Trophoblast cell (in vitro differentiated cells and primary cell): Measurements from ENCODE around the gene NYNRIN.

ENCODE experiments used
- DNase-seq, 2 donors: peaks; one replicate each; pipeline ENCODE4 v3.0.0-alpha.2; 2016
- H2AFZ ChIP-seq: 2 replicates; pipeline ENCODE4 v1.6.1; 2013; ENCODE audit warnings: low read length, moderate library complexity, mild to moderate bottlenecking; ENCODE audit not compliant: insufficient read depth, poor library complexity
- H2AK5ac ChIP-seq: 2 replicates; pipeline ENCODE4 v1.6.1; 2013; ENCODE audit warnings: mild to moderate bottlenecking, low read length
- H2BK120ac ChIP-seq: 2 replicates; pipeline ENCODE4 v1.6.1; 2013; ENCODE audit warnings: low read length, mild to moderate bottlenecking, moderate library complexity; ENCODE audit not compliant: insufficient read depth, poor library complexity
- H2BK12ac ChIP-seq: 2 replicates; pipeline ENCODE4 v1.6.1; 2013; ENCODE audit warnings: mild to moderate bottlenecking, low read length, moderate library complexity
- H2BK5ac ChIP-seq: 2 replicates; pipeline ENCODE4 v1.6.1; 2013; ENCODE audit warnings: low read length, low read depth, moderate library complexity, mild to moderate bottlenecking; ENCODE audit not compliant: poor library complexity
- H3K14ac ChIP-seq: 2 replicates; pipeline ENCODE4 v1.6.1; 2013; ENCODE audit warnings: mild to moderate bottlenecking, low read length
- H3K18ac ChIP-seq: 2 replicates; pipeline ENCODE4 v1.6.1; 2013; ENCODE audit warnings: mild to moderate bottlenecking, low read length
- H3K23ac ChIP-seq: 2 replicates; pipeline ENCODE4 v1.6.1; 2013; ENCODE audit warnings: low read length
- H3K27ac ChIP-seq: 2 replicates; pipeline ENCODE4 v1.5.1; 2013; ENCODE audit warnings: low read depth, mild to moderate bottlenecking, inconsistent platforms, low read length, moderate library complexity
- H3K27me3 ChIP-seq: 2 replicates; pipeline ENCODE4 v1.6.1; 2013; ENCODE audit warnings: inconsistent platforms, mild to moderate bottlenecking, low read length, moderate library complexity; ENCODE audit not compliant: insufficient read depth
- H3K36me3 ChIP-seq, 2 experiments: 1 replicate in 1 of 2; 2 replicates in 1 of 2; pipeline ENCODE4 v1.6.1; 2013; ENCODE audit warnings: low read length in 2 of 2, mild to moderate bottlenecking in 2 of 2, moderate library complexity in 1 of 2; ENCODE audit not compliant: insufficient read depth in 2 of 2, control insufficient read depth in 1 of 2
- H3K4ac ChIP-seq: 2 replicates; pipeline ENCODE4 v1.6.1; 2013; ENCODE audit warnings: low read depth, mild to moderate bottlenecking, low read length, moderate library complexity
- H3K4me1 ChIP-seq, 2 experiments: 1 replicate in 1 of 2; 2 replicates in 1 of 2; pipeline ENCODE4 v1.6.1; 2013; ENCODE audit warnings: low read length in 2 of 2, mild to moderate bottlenecking in 2 of 2, moderate library complexity in 1 of 2; ENCODE audit not compliant: insufficient read depth in 2 of 2, control insufficient read depth in 1 of 2
- H3K4me2 ChIP-seq: 2 replicates; pipeline ENCODE4 v1.6.1; 2013; ENCODE audit warnings: inconsistent platforms, mild to moderate bottlenecking, low read length, moderate library complexity
- H3K4me3 ChIP-seq: 2 replicates; pipeline ENCODE4 v1.5.1; 2013; ENCODE audit warnings: mild to moderate bottlenecking, low read depth, low read length, inconsistent platforms
- H3K79me1 ChIP-seq: one replicate; pipeline ENCODE4 v1.6.1; 2013; ENCODE audit warnings: low read length
- H3K79me2 ChIP-seq: 2 replicates; pipeline ENCODE4 v1.6.1; 2013; ENCODE audit warnings: low read length, mild to moderate bottlenecking; ENCODE audit not compliant: control insufficient read depth, insufficient read depth, poor library complexity
- H3K9ac ChIP-seq: 2 replicates; pipeline ENCODE4 v1.6.1; 2013; ENCODE audit warnings: mild to moderate bottlenecking, low read length
- H3K9me3 ChIP-seq: 2 replicates; pipeline ENCODE4 v1.6.1; 2013; ENCODE audit warnings: low read depth, mild to moderate bottlenecking, control low read depth, inconsistent platforms, low read length; ENCODE audit not compliant: insufficient read depth
- H4K12ac ChIP-seq: 2 replicates; pipeline ENCODE4 v1.6.1; 2013; ENCODE audit warnings: low read depth, mild to moderate bottlenecking, low read length, moderate library complexity
- H4K8ac ChIP-seq: 2 replicates; pipeline ENCODE4 v1.6.1; 2013; ENCODE audit warnings: low read depth, mild to moderate bottlenecking, low read length, moderate library complexity
- H4K91ac ChIP-seq: one replicate; pipeline ENCODE4 v1.6.1; 2013; ENCODE audit warnings: low read depth, mild to moderate bottlenecking, low read length, moderate library complexity
- whole genome bisulfite sequencing: extraction: QIAGEN DNeasy Blood & Tissue Kit; methylation state at CpG from one replicate; pipeline ENCODE4 v1.1.7; 2013; ENCODE audit warnings: missing lambda C conversion rate; ENCODE audit not compliant: insufficient read length, insufficient coverage; ENCODE audit errors: extremely low coverage; 5-methylcytosine and 5-hydroxymethylcytosine counted together

The NYNRIN gene

DNA sequence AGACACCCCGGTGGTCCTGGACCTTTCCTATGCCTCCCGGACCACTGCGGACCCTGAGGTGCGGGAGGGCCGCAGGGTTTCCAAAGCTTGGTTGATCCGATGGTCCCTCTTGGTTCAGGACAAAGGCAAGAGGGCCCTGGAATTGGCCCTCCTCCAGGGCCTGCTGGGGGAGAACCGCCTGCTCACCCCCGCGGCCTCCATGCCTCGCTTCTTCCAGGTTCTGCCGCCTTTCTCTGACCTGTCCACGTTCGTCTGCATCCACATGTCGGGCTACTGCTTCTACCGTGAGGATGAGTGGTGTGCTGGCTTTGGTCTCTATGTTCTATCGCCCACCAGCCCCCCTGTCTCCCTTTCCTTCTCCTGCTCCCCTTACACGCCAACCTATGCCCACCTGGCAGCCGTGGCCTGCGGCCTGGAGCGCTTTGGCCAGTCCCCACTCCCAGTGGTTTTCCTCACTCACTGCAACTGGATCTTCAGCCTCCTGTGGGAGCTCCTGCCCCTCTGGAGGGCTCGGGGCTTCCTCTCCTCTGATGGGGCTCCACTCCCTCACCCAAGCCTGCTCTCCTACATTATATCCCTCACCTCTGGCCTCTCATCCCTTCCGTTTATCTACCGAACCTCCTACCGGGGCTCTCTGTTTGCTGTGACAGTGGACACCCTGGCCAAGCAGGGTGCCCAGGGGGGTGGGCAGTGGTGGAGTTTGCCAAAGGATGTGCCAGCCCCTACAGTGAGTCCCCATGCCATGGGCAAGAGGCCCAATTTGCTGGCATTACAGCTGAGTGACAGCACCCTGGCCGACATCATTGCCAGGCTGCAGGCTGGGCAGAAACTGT is 16.8 kb downstream of the NYNRIN start:
- H4K12ac ChIP-seq: no peak overlapping the region
- H3K79me2 ChIP-seq: no peaks in the 10 kb centered on the region
- 100% methylated on average over 2 of the region's 25 CpGs for WGBS
- no peak overlapping the region for H2BK12ac ChIP-seq
- H3K4me3 ChIP-seq: no peak overlapping the region
- no peaks in the 10 kb centered on the region for H3K27me3 ChIP-seq
- no peak overlapping the region for H3K4me2 ChIP-seq
- no peak overlapping the region for H3K14ac ChIP-seq
- no peak overlapping the region for H2BK5ac ChIP-seq
- no peak overlapping the region for H2AK5ac ChIP-seq
- no peaks in the 10 kb centered on the region for H3K9me3 ChIP-seq
- no peak for DNase-seq
- no peaks in the 10 kb centered on the region for H3K79me1 ChIP-seq
- no peak overlapping the region for H3K9ac ChIP-seq
- peaks cover 43 to 46% of the 10 kb centered on the region in 2 experiments for H3K36me3 ChIP-seq
- no peak overlapping the region for H3K23ac ChIP-seq
- H3K4ac ChIP-seq: no peak overlapping the region
- no peak overlapping the region for H2BK120ac ChIP-seq
- H2AFZ ChIP-seq: no peak overlapping the region
- no peak overlapping the region for H4K8ac ChIP-seq
- H3K27ac ChIP-seq: no peak overlapping the region
- no peaks in the 10 kb centered on the region for H3K4me1 ChIP-seq
- no peak overlapping the region for H4K91ac ChIP-seq
- H3K18ac ChIP-seq: no peak overlapping the region

DNA sequence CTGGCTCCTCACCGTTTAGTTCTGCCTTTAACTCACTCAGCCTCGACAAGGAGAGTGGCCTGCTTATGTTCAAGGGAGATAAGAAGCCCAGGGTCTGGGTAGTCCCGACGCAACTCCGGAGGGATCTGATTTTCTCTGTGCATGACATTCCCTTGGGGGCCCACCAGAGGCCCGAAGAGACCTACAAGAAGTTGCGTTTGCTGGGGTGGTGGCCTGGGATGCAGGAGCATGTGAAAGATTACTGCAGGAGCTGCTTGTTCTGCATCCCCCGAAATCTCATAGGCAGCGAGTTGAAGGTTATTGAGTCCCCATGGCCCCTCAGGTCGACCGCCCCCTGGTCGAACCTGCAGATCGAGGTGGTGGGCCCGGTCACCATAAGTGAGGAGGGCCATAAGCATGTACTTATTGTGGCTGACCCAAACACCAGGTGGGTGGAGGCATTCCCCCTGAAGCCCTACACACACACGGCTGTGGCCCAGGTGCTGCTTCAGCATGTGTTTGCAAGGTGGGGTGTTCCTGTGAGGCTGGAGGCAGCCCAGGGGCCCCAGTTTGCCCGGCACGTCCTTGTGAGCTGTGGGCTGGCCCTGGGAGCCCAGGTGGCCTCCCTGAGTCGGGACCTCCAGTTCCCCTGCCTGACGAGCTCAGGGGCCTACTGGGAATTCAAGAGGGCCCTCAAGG is 17.6 kb downstream of the NYNRIN start:
- H4K8ac ChIP-seq: no peak overlapping the region
- H3K9me3 ChIP-seq: no peaks in the 10 kb centered on the region
- WGBS: no CpG with 5 or more reads among the region's 19 CpGs
- H3K4me2 ChIP-seq: no peak overlapping the region
- no peak overlapping the region for H2BK120ac ChIP-seq
- no peak for DNase-seq
- no peak overlapping the region for H2AK5ac ChIP-seq
- H3K23ac ChIP-seq: no peak overlapping the region
- H2BK5ac ChIP-seq: no peak overlapping the region
- H3K36me3 ChIP-seq: peaks cover 36 to 39% of the 10 kb centered on the region in 2 experiments
- H3K79me2 ChIP-seq: no peaks in the 10 kb centered on the region
- H2AFZ ChIP-seq: no peak overlapping the region
- no peak overlapping the region for H3K14ac ChIP-seq
- no peaks in the 10 kb centered on the region for H3K79me1 ChIP-seq
- no peak overlapping the region for H3K27ac ChIP-seq
- H4K12ac ChIP-seq: no peak overlapping the region
- H3K9ac ChIP-seq: no peak overlapping the region
- H4K91ac ChIP-seq: no peak overlapping the region
- H3K4me3 ChIP-seq: no peak overlapping the region
- no peaks in the 10 kb centered on the region for H3K27me3 ChIP-seq
- no peaks in the 10 kb centered on the region for H3K4me1 ChIP-seq
- H3K4ac ChIP-seq: no peak overlapping the region
- H3K18ac ChIP-seq: no peak overlapping the region
- no peak overlapping the region for H2BK12ac ChIP-seq

DNA sequence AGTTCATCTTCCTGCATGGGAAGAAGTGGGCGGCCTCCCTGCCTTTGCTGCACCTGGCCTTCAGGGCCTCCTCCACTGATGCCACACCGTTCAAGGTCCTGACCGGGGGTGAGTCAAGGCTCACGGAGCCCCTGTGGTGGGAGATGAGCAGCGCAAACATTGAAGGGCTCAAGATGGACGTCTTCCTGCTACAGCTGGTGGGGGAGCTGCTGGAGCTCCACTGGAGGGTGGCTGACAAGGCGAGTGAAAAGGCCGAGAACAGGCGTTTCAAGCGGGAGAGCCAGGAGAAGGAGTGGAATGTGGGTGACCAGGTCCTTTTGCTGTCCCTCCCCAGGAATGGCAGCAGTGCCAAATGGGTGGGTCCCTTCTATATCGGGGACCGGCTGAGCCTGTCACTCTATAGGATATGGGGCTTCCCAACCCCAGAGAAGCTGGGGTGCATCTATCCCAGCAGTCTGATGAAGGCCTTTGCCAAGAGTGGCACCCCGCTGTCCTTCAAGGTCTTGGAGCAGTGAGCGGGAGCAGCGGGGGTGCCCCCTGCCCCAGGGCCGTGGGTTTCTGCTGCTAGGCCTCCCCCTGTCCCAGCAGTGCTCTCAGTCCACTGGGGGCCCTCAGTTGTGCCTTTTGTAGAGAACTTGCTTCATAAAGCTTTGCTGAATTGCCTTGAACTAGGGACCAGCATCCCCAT is 18.3 kb downstream of the NYNRIN start:
- Histone ChIP-seq H3K79me1 (no peaks in the 10 kb centered on the region), H3K4me2 (no peak overlapping the region), H2AK5ac (no peak overlapping the region), H3K9me3 (no peaks in the 10 kb centered on the region), H3K23ac (no peak overlapping the region), H4K8ac (no peak overlapping the region), H3K4ac (no peak overlapping the region), H3K79me2 (no peaks in the 10 kb centered on the region), H2BK5ac (no peak overlapping the region), H2BK120ac (no peak overlapping the region), H4K12ac (no peak overlapping the region), H3K4me1 (no peaks in the 10 kb centered on the region), H3K27me3 (no peaks in the 10 kb centered on the region), H3K4me3 (no peak overlapping the region), H3K14ac (no peak overlapping the region), H3K27ac (no peak overlapping the region), H2BK12ac (no peak overlapping the region), H3K36me3 (peaks cover 31 to 33% of the 10 kb centered on the region in 2 experiments), H4K91ac (no peak overlapping the region), H3K18ac (no peak overlapping the region), H3K9ac (no peak overlapping the region), H2AFZ (no peak overlapping the region)
- WGBS: no CpG with 5 or more reads among the region's 16 CpGs
- no peak for DNase-seq

DNA sequence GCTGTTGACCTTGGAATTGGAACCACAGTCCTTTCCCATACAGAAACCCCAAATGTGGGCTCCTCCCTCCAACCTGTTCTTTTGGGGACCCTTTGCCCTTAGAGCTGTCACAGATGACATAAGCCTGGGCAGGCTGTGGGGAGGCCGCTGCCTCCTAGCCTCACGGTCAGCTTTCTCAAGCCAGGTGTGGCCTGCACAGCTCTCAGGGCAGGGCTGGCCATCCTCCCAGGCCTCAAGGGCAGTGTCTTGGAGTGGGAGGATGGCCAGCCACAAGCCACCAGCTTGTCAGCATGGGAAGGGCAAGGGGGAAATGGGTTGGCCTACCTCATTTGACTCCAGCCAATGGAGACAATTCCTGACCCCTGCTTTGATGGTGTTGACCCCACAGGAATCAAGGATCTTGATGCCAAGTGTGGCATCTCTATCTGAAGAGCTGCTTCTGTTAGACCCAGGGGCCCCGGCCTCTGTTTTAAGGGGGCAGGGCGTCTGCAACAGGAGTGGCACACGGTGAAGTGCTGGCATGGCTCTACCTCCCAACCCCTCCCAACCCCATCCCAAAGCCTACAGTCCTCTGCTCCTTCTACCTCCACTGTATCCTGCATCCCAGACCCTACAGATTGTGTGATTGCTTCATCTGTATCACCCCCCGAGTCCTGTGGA is 19.2 kb downstream of the NYNRIN start:
- H3K36me3 ChIP-seq: peaks cover 27 to 28% of the 10 kb centered on the region in 2 experiments
- H3K9me3 ChIP-seq: no peaks in the 10 kb centered on the region
- no peaks in the 10 kb centered on the region for H3K79me1 ChIP-seq
- H2BK120ac ChIP-seq: no peak overlapping the region
- no peak overlapping the region for H3K9ac ChIP-seq
- no CpG with 5 or more reads among the region's 6 CpGs for WGBS
- no peak overlapping the region for H2AFZ ChIP-seq
- H2BK5ac ChIP-seq: no peak overlapping the region
- no peak overlapping the region for H3K18ac ChIP-seq
- no peaks in the 10 kb centered on the region for H3K79me2 ChIP-seq
- H3K14ac ChIP-seq: no peak overlapping the region
- H3K4me1 ChIP-seq: no peaks in the 10 kb centered on the region
- H2BK12ac ChIP-seq: no peak overlapping the region
- no peak overlapping the region for H3K4me3 ChIP-seq
- no peak overlapping the region for H3K27ac ChIP-seq
- no peak overlapping the region for H3K23ac ChIP-seq
- no peak overlapping the region for H3K4me2 ChIP-seq
- no peak overlapping the region for H4K8ac ChIP-seq
- no peak overlapping the region for H4K12ac ChIP-seq
- no peaks in the 10 kb centered on the region for H3K27me3 ChIP-seq
- no peak overlapping the region for H2AK5ac ChIP-seq
- no peak overlapping the region for H3K4ac ChIP-seq
- H4K91ac ChIP-seq: no peak overlapping the region
- no peak for DNase-seq
